UCSD-AML1 (cell line): Measurements from ENCODE around the gene CCT5.
"Not testable (repeated sequence)": the region's sequence is repeated elsewhere in the genome, so short reads cannot be mapped to it uniquely, and the experiment has no call there.

Source experiments
- DNase-seq: peaks from one replicate; lab custom pipeline; 2025; ENCODE audit not compliant: unreplicated experiment; lab: John Stamatoyannopoulos, UW

The CCT5 gene

DNA sequence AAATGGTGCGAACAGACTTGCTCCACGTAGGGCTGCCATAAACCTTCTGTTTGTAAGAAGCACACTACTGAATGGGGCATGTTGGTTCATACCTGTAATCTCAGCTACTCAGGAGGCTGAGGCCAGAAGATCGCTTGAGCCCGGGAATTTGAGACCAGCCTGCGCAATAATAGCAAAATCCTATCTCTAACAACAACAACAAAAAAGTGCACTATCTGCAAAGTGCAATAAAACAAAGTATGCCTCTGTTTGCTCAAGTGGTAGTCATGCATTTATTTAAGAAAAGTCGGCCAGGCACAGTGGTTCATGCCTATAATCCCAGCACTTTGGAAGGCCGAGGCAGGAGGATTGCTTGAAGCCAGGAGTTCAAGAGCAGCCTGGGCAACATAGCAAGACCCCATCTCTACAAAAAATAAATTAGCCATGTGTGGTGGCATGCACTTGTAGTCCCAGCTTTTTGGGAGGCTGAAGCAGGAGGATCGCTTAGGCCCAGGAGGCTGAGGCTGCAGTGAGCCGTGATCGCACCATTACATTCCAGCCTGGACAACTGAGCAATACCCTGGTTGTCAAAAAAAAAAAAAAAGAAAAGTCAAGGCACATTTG, 5.6 kb upstream of the CCT5 start:
- DNase-seq: no peak

DNA sequence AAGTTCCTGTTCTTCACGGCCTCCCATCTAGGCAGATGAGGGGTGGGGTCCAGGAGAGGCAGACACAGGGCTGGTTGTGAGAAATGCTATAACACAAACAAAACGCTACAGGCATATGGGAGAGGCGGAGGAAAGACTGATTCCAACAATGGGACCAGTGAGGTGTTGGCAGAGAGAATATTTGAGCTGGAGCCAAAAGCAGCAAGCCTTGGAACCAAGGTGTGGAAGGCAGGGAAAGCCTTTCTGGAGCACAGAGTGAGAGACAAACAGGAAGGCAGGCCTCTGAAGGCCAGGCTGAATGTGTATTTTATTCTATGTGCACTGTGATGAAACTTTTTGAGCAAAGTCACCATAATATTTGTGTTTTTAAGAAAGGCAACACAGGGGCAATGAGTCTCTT, 3.3 kb upstream of the CCT5 start:
- no peak for DNase-seq

DNA sequence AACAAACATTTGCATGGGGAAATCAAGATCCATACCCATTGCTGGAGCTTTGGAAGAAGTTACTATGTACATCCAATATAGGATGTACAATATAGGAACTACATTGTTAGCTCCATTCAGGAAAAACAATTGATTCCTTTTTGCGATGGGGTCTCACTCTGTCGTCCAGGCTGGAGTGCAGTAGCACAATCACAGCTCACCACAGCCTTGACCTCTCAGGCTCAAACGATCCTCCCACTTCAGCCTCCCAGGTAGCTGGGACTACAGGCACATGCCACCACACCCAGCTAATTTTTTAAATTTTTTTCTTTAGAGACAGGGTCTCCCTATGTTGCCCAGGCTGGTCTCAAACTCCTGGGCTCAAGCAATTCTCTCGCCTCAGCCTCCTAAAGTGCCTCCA, 2.9 kb upstream of the CCT5 start:
- not testable (repeated sequence) for DNase-seq

DNA sequence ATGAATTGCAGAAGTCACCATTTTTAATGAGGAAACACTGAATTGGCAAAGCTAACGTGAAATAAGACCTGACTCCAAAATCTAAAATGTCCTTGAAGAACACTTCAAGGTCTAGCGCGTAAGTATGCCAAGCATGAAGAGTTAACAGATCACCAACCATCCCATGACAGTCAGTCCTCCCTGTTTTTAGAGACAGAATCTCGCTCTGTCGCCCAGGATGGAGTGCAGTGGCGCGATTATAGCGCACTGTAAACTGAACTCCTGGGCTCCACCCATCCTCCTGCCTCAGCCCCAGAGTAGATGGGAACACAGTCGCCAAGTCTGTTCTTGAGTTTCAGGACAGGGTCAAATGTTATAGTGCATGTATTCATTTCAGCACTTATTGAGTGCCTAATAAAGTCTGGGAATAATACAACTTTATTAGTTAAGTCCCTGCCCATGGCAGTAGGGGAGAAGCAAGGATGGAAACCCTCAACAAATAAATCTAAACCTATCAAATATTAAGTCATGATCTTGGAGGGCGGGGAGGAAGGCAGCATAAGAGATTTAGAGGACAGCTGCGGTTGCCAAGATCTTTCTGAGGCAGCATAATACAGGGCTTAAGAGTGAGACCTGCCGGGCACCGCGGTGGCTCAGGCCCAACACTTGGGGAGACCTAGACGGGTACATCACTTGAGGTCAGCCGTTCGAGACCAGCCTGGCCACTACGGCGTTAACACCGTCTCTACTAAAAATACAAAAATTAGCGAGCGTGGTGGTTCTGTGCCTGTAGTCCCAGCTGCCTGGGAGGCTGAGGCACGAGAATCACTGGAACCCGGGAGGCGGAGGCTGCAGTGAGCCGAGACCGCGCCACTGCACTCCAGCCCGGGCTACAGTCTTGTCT, 1.5 kb upstream of the CCT5 start:
- no peak for DNase-seq

DNA sequence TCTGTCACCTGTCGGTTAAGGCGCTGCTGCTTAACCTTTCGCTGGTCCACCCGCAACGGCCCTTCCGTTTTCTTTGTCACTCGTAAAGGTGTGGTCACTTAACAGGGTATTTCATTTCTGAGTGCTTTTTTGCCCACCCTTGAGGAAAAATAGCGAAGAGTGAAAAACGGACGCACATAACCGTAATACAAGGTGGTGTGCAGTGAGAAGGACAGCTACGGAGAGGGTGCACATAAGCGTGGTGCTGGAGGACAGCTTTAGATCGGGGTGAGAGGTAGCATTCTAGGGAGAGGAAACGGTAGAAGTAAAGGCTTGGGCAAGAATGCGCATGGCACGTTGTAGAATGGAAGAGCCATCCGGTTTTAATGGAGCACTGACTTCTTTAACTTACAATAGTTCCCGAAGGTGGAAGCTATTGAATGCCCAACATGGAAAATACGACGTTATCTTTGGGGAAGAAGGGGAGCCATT, 761 bp downstream of the CCT5 start:
- no peak for DNase-seq

DNA sequence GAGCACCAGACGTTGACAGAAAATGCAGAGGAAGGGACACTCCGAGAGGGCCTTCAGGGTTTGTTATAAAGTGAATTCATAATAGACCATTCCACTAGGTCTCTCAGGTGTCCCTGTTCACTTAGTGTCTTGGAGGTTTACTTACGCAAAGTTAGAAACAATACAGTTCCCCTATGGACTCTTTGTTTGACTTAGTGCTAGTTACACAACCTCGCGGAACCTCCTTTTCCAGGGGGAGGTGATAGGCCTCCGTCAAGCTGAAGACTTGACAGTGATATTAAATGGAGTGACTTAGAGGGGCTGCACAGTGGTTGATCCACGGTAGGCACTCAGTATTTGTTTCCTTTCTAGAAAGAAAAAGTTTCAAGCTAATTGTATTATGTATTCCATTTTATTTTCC, 1.3 kb downstream of the CCT5 start:
- DNase-seq: no peak

DNA sequence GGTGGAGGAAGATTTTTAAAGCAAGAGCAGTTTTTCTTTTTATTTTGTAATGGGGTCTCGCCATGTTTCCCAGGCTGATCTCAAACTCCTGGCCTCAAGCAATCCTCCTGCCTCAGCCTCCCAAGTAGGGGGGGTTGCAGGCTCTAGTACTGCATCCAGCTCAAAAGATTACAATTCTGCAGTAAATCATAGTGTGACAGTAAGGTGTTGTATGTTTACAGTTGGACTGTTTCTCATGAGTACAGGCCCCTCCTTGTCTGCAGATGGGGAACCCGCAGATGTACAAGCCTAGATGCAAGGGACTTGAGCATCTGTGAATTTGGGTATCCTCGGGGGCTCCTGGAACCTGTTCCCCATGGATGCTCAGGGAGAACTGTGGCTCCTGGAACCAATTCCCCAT, 3.3 kb downstream of the CCT5 start:
- DNase-seq: no peak

DNA sequence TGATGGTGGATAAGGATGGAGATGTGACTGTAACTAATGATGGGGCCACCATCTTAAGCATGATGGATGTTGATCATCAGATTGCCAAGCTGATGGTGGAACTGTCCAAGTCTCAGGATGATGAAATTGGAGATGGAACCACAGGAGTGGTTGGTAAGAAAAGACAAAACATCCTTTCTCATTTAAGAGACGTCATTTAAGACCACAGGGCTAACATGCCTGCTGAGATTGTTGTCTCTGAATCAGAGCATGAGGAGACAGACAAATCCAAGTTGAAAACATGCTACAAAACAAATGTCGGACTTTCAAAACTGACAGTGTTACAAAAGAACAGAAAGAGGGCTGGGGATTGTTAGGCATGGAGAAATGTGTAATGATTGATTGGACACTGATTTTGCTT, 4.6 kb downstream of the CCT5 start:
- no peak for DNase-seq

DNA sequence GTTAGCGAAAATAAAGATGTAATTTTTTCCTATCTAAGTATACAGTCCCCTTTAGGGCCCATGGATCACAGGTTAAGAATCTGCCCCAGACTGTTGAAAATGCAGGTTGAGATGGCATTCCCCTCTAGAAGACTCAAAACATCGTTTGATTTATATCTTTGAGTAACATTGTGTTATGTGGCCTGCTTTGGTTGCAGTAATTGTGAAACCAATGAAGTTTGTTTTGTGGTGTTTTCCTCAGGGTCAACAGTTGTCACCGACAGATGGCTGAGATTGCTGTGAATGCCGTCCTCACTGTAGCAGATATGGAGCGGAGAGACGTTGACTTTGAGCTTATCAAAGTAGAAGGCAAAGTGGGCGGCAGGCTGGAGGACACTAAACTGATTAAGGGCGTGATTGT, 7.8 kb downstream of the CCT5 start:
- DNase-seq: no peak

DNA sequence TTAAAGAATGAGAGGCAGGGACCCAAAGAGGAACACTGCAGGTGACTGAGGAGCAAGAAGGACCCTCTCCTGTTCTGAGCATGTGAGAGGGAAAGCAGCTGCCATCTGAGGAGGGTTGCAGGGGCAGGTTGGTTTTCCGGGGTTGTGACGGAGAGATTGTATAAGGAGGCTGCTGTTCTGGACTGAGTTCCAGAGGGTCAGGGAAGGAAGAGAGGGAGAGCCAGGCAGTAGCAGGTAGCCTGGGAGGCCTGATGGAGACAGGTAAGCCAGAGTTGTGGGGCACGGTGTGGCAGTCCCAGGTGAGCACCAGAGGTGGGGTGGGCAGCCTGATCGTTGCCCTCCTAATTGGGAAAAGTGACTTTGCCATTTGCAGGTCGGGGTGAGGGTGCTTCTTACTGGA, 9.8 kb downstream of the CCT5 start:
- no peak for DNase-seq

DNA sequence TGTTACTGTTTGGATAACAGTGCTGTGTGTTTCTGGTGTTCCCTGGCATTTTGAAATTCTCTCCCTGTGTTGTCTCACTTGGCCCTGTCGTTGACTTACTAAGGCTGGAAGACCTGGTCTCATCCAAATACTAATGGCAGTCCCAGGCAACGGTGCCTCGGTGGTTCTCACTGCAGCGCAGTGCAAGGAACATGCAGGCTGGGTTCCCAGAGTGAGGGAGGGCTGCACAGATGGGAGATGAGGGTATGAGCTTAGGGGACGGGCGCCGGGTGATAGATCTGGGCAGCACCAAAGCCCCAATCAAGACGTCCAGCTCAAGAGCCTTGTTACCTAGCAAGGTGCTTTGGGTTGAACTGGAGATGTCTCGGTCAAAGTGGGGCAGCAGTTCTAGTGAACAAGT, 11.0 kb downstream of the CCT5 start:
- DNase-seq: no peak

DNA sequence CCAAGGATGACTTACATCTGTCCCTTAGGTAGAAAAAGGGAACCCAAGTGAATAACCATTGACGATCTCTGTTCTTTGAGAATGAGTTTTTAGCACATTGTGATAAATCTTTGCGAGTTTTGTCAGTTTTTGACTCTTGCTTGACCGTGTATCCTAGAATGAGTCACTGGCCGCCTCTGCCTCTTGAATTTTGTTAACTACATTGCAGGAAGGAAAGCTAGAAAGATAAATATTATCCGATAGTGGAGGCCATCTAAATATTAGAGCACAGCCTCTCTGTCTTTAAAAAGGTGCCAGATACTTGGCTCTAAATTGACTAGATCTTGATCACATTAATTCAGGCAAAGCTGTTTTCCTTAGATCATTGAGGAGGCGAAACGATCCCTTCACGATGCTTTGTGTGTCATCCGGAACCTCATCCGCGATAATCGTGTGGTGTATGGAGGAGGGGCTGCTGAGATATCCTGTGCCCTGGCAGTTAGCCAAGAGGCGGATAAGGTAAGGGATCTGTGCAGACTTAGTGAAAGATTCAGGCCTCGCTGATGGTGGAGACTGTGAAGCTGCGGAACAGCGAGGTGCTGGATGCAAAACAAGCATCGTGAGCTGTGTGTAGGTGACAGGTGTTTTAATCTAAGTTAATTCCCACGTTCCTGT, 12.2 kb downstream of the CCT5 start:
- DNase-seq: no peak

DNA sequence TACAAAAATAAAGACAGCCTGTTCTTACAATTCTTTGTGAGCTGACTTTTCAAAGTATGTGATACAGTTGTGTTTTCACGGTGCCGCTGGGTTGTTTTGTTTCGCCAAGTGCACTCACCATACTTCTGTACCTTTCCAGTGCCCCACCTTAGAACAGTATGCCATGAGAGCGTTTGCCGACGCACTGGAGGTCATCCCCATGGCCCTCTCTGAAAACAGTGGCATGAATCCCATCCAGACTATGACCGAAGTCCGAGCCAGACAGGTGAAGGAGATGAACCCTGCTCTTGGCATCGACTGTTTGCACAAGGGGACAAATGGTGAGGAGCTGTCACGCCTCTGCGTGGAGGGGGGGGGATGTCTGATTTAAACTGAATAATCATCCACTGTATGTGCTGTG, 12.9 kb downstream of the CCT5 start:
- DNase-seq: no peak

DNA sequence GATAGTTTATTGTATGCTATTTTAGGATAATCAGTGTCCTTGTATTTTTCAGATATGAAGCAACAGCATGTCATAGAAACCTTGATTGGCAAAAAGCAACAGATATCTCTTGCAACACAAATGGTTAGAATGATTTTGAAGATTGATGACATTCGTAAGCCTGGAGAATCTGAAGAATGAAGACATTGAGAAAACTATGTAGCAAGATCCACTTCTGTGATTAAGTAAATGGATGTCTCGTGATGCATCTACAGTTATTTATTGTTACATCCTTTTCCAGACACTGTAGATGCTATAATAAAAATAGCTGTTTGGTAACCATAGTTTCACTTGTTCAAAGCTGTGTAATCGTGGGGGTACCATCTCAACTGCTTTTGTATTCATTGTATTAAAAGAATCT, 14.5 kb downstream of the CCT5 start:
- DNase-seq: no peak

DNA sequence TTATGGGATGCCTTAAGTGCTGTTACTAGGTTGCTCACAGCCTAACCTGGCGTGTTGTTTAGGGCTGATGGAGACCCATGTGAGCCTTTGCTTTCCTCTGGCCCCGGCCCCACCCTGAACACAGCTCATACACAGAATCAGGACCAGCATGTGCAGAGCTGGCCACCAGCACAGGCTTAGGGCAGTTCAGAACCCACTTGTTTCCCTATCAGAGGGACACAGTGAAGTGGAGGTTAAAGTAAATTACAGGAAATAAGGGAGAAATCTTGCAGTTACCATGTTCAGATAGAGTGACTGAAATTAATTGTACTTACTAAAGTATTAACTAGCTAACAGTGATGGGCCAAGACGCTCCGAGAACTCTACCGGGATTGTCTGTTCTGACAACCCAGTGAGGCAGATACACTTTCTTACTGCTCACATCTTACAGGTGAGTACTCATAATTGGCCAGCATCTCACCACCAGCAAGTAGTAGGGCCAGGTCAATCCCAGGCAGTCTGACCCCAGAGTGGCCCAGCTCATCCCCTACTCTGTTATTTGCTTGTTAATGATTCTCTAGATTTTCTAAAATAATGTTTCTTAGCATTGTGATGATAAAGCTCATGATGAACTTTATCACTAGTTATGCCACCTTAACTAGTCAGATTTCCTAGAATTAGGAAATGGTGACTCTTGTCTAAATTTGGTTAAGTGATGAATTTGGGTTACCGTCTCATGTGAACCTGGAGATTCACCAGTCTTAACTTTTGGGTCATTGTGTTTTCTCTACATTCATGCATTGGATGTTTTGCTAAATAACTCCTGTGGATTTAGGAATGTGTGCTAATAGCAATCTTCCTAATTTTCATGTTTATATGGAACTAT, 15.4 kb downstream of the CCT5 start:
- no peak for DNase-seq

DNA sequence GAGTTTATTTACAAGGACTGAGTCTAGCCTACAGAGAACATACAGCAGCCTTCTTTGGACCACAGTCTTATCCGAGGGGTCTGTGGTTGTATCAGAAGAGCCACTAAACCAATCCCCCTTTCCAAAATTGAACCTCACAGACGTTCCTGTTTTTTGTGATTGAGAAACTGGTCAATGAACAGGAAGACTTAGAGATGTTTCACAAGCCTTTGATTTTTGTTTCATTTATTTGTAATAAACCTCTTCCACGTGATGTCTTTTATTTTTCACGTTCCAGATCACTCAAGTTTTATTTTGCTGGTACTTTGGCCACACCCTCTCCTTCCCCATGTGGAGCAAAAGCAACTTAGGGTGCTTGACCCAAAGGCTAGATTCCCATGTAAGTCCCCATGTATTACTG, 16.1 kb downstream of the CCT5 start:
- DNase-seq: no peak

DNA sequence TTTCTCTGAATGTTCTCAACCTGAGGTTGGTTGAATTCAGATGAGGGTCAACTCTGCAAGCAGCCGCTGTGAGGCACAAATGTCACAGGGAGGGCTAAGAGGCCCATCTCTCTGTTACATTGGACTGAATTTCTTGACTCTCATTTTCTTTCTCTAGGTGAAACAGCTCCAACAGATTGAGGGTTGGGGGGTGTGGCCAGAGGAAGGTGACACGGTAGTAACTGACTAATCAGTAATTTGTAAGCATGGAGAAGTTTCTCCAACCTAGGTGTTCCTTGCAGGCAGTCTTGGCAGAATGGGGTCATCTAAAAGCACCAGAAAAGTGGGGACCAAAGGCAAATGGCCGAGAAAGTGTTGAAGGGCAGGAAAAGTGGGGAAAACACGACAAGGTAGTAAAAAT, 16.8 kb downstream of the CCT5 start:
- no peak for DNase-seq

DNA sequence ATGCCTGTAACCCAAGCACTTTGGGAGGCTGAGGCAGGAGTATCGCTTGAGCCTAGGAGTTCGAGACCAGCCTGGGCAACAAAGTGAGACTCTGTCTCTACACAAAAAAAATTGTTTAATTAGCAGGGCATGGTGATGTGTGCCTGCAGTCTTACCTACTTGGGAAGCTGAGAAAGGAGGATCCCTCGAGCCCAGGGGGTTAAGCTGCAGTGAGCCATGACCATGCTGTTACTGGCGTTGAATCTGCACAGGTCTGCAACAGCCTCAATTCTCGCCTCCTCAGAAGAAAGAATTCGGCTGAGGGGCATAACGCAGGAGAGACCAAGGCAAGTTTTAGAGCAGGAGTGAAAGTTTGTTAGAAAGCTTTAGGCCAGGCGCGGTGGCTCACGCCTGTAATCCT, 18.0 kb downstream of the CCT5 start:
- DNase-seq: no peak

DNA sequence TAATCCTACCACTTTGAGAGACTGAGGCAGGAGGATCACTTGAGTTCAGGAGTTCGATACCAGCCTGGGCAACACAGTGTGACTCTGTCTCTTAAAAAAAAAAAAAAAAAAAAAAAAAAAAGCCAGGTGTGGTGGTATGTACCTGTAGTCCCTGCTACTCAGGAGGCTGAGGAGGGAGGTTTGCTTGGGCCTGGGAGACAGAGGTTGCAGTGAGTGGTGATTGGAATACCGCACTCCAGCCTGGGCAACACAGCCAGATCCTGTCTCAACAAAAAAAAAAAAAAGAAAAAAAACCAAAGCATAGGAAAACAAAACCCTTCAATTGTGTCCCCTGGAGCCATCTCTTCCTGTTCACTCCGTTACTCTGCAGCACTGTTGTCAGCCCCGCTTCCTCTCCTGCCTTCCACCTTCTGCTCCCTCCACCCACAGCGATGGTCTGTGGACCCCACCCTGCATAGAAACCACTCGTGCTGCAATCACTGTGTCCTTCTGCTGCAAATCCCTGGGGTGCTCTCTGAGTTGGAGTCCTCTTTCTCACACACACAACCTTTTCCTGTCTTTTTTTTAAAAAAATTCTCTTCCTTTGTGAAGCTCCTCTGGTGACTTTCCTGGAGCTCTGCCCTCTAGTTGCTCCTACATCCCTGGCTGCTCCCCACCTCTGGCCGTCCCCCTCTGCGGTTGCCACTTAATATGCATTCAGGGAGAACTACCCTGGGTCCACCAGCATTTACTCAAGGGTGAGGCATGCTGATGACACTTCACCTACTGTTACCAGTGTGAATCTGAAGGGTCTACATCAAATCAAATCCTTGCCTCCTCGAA, 22.2 kb downstream of the CCT5 start:
- DNase-seq: no peak

DNA sequence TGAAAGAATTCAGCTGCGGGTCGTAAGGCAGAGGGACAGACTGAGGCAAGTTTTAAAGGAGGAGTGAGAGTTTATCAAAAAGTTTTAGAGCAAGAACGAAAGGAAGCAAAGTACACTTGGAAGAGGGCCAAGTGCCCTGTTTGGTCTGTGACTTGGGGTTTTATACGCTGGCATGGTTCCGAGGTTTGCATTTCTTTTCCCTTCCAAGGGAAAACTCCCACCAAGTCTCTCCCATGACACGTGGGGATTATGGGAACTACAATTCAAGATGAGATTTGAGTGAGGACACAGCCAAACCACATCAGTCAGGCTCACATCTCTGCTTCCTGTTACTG, 22.8 kb downstream of the CCT5 start:
- DNase-seq: not testable (repeated sequence)

DNA sequence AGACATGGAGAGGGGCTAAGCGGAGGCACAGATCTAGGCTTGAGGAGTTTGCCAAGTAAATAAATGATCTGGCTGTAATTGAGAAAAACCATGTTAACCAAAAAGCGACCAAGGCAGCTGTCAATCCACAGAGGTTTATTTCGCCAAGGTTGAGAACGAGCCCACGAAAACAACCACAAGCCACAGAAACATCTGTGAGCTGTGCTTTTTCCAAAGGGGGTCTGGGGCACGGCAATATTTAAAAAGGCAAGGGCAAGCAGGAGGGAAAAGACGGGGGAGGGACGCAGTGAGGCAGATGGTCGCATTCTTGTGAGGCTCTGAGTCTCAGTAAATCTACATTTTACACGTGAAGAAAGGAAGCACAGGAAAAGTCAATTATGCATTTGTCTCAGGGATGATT, 25.4 kb downstream of the CCT5 start:
- DNase-seq: no peak
